ENCODE results near the gene IL1F10.

The IL1F10 gene, protein sequence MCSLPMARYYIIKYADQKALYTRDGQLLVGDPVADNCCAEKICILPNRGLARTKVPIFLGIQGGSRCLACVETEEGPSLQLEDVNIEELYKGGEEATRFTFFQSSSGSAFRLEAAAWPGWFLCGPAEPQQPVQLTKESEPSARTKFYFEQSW

DNA sequence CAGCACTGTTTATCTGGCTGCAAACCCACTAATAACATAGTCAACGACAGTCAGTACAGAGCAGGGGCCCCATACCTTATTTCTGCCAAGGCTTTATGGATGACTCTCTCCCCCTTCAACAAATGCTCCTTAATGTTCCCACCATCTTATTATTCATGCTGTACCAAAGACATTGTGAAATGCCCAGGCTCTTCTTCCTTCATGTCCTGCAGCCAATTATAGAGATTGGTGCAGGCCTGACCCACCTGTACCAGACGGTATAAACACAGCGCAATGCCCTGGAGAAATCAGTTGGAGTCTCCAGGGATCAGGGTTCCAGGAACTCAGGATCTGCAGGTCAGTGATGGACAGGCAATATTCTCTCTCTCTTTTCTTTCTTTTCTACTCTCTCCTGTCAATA, at the start of gene IL1F10:
Gene IL1F10 (plus strand): TSS at position 290 of the 400 bp plus-strand sequence. CDS start 4,769 bp downstream, outside the sequence.
- no peak within 1 kb of the TSS for H3K4me3 ChIP-seq (ENCODE audit: low read depth, low read length)

DNA sequence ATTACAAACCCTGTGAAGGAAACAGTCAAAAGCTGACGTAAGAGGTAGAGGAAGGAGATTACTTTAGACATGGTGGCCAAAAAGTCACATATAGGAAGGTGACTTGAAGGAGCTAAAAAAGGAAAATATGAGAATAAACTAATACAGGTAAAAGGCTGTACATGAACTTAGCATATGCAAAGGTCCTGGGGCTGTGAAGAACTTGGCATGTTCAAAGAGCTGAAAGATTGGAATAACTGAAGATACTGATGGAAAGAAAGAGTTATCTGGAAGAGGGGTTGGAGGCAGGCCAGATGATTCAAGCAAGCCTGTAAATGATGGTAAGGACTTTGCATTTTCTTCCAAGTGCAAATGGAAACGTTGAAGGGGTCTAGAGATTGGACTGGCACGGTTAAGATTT, 49.3 kb upstream of the IL1F10 start:
- H3K4me3 ChIP-seq (ENCODE audit: low read depth, low read length): no peak overlapping the region

More for the DNA sequence above, at the start of gene IL1F10:
- TF ChIP-seq, protein P1, sequence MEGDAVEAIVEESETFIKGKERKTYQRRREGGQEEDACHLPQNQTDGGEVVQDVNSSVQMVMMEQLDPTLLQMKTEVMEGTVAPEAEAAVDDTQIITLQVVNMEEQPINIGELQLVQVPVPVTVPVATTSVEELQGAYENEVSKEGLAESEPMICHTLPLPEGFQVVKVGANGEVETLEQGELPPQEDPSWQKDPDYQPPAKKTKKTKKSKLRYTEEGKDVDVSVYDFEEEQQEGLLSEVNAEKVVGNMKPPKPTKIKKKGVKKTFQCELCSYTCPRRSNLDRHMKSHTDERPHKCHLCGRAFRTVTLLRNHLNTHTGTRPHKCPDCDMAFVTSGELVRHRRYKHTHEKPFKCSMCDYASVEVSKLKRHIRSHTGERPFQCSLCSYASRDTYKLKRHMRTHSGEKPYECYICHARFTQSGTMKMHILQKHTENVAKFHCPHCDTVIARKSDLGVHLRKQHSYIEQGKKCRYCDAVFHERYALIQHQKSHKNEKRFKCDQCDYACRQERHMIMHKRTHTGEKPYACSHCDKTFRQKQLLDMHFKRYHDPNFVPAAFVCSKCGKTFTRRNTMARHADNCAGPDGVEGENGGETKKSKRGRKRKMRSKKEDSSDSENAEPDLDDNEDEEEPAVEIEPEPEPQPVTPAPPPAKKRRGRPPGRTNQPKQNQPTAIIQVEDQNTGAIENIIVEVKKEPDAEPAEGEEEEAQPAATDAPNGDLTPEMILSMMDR (IDR thresholded peaks at IDR 0.05; ENCODE audit: borderline replicate concordance, insufficient read depth, low read depth, low read length): no peak

DNA sequence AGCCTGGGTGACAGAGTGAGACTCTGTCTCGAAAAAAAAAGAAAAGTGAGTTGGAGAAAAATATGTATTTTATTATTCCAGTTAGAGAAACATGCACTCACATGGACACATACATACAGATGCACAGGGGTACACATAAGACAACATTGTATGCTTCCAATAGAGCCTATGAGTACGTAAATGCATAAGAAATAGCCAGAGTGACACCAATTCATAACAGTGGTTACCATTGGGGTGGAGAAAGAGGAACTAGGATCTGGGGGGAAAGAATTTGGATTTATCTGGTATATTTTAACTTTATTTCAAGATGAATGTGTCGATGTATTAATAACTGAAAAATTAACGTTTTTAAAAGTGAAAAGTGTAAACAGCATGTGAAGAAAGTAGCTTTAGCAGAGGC, 46.5 kb upstream of the IL1F10 start:
- TF ChIP-seq, protein P1 (IDR thresholded peaks at IDR 0.05; ENCODE audit: borderline replicate concordance, insufficient read depth, low read depth, low read length): no peak
- no peak overlapping the region for H3K4me3 ChIP-seq (ENCODE audit: low read depth, low read length)

More for the DNA sequence above, 49.3 kb upstream of the IL1F10 start:
- TF ChIP-seq, protein P1 (IDR thresholded peaks at IDR 0.05; ENCODE audit: borderline replicate concordance, insufficient read depth, low read depth, low read length): no peak

DNA sequence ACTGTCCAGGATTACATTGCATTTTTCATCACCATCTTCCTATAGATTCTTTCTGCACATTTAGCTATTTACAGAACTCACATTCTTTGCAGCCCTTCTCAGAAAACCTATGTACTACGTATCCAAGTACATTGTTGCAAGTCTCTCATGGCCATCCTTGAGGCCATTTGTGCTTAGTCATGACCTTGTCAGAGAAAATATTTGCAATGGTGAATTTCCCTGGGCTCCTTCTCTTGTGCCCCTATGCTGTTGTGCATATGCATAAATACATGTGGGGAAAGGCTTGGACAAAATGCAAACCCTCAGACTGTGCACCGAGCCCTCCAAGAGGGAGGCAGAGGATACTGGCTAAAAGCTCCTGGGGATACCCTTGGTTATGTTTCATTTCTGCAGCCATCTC, 43.0 kb upstream of the IL1F10 start:
- TF ChIP-seq, protein P1 (IDR thresholded peaks at IDR 0.05; ENCODE audit: borderline replicate concordance, insufficient read depth, low read depth, low read length): no peak
- H3K4me3 ChIP-seq (ENCODE audit: low read depth, low read length): no peak overlapping the region

DNA sequence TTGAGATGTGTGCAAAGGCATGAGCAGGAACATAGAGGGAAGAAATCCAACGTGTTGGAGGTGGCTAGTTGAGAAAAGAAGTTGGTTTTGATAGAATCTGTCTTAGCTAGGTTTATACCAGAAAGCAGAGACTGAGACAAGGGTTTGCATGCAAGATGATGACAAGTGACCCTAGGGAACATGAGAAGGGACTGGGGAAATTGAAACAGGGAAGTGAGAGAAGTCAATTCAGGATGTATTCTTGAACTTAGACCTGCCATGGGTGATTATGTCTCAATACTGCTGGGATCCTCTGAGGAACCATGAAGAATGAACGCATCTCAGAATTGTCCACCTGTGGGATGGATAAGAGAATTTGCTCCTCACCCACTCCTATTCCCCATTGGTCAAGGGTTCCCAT, 42.0 kb upstream of the IL1F10 start:
- TF ChIP-seq, protein P1 (IDR thresholded peaks at IDR 0.05; ENCODE audit: borderline replicate concordance, insufficient read depth, low read depth, low read length): no peak

DNA sequence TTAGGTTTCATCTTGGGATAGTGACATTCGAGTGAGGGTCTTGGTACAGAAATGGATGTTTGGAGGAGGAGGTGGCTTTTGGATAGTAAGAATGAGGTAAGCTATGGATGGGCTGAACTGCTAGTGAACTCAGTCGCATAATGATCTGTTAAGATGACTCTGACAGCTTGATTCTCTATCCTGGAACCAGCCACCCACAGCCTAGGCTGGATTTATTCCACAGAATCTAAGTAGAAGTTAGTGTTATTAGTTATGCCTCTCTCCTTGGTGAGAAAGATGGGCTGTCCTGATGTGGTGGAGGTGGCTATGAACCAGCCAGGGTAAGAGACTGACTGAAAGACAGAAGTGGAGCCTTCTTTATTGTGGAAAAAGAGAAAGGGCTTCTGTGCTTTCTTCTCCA, 40.1 kb upstream of the IL1F10 start:
- TF ChIP-seq, protein P1 (IDR thresholded peaks at IDR 0.05; ENCODE audit: borderline replicate concordance, insufficient read depth, low read depth, low read length): no peak

More for the DNA sequence above, 42.0 kb upstream of the IL1F10 start:
- no peak overlapping the region for H3K4me3 ChIP-seq (ENCODE audit: low read depth, low read length)

DNA sequence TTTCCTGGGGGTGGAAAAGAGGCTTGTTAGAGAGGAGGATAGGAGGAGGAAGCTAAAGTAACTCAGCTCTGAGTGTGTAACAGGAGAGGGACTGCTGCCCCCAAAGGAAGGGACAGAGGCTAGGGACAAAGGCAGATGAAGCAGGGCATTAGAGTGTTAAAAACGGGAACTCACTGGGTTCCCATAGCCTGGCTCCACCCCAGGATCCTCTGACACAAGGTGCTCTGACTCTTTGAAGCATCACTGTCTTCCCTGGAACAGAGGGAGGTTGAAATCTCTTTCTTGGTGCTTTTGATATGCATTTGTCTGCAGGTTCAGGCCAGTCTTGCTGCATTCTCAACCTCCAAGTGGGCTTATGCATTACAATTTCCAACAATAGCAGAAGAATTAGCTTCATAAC, 39.7 kb upstream of the IL1F10 start:
- no peak overlapping the region for H3K4me3 ChIP-seq (ENCODE audit: low read depth, low read length)
- TF ChIP-seq, protein P1 (IDR thresholded peaks at IDR 0.05; ENCODE audit: borderline replicate concordance, insufficient read depth, low read depth, low read length): no peak

More for the DNA sequence above, 40.1 kb upstream of the IL1F10 start:
- H3K4me3 ChIP-seq (ENCODE audit: low read depth, low read length): no peak overlapping the region
